Bone marrow (tissue), 2 donors: ENCODE results near the gene NUP188.
"Not testable (repeated sequence)": the region's sequence is repeated elsewhere in the genome, so short reads cannot be mapped to it uniquely, and the experiment has no call there.

Experiments
- DNase-seq, 2 donors: peaks; one replicate each; lab custom pipeline; 2025; lab: John Stamatoyannopoulos, UW

NUP188 gene

GRCh38 chr9:129028192-129028966, 80.9 kb downstream of the NUP188 start, which contains the start of gene SH3GLB2:
Gene SH3GLB2, minus strand, starts transcription at chr9:129028331. Its CDS starts 177 bp downstream, at chr9:129028154.
- DNase-seq = peak; percentile 86 to 96

GRCh38 chr9:129030191-129030590, 82.7 kb downstream of the NUP188 start:
- no peak for DNase-seq

GRCh38 chr9:129031514-129031913, 84.0 kb downstream of the NUP188 start:
- DNase-seq = no peak

- no peak for DNase-seq
These were observed 85.2 kb downstream of the NUP188 start for GRCh38 chr9:129032541-129033159.

GRCh38 chr9:129033216-129033615, 85.7 kb downstream of the NUP188 start:
- DNase-seq = no peak

GRCh38 chr9:129035838-129036237, 88.3 kb downstream of the NUP188 start:
- not testable (repeated sequence) for DNase-seq

GRCh38 chr9:129036241-129036922, 88.9 kb downstream of the NUP188 start, which contains the start of gene MIGA2:
Gene MIGA2, plus strand, starts transcription at chr9:129036626. Its CDS starts 3,969 bp downstream, at chr9:129040595.
- DNase-seq = peak; percentile 92 to 99

GRCh38 chr9:129036923-129037766, 89.6 kb downstream of the NUP188 start:
- no peak for DNase-seq

- DNase-seq = no peak
These were observed 90.2 kb downstream of the NUP188 start for GRCh38 chr9:129037767-129038098.

- no peak for DNase-seq
These were observed 90.8 kb downstream of the NUP188 start for GRCh38 chr9:129038109-129038852.

GRCh38 chr9:129040113-129040643, 92.7 kb downstream of the NUP188 start:
- DNase-seq = no peak

GRCh38 chr9:129042016-129042415, 94.5 kb downstream of the NUP188 start:
- no peak for DNase-seq

- no peak for DNase-seq
These were observed 105.1 kb downstream of the NUP188 start for GRCh38 chr9:129052592-129052991.

GRCh38 chr9:129053020-129053419, 105.5 kb downstream of the NUP188 start:
- no peak for DNase-seq

GRCh38 chr9:129054163-129054851, 106.8 kb downstream of the NUP188 start:
- DNase-seq = no peak
